NCI-H2196 treated with DMSO at 0.1 percent for 48 hours (cell line): ENCODE results near the gene KANSL1.

ENCODE experiments used
- DNase-seq: peaks from one replicate; lab custom pipeline; 2025; ENCODE audit not compliant: unreplicated experiment; lab: John Stamatoyannopoulos, UW

KANSL1 gene

DNA sequence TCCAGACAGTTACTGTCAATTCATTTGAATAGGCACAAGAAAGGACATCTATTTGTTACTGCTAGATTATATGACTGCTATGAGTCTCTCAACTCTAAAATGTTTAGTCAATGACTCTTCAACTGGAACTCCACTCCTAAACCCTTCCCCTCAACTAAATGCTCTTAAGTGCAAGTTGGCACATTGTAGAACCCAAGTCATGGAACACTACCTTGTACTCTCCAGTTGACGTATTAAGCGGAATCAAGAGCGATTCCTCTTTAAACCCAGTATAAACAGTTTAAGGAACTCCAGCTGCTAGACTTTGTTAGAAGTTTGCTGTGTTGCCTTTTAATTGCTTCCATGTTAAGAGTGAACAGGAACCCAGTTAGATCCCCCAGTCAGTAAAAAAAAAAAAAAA is 149.6 kb downstream of the KANSL1 start:
- DNase-seq, result no peak

DNA sequence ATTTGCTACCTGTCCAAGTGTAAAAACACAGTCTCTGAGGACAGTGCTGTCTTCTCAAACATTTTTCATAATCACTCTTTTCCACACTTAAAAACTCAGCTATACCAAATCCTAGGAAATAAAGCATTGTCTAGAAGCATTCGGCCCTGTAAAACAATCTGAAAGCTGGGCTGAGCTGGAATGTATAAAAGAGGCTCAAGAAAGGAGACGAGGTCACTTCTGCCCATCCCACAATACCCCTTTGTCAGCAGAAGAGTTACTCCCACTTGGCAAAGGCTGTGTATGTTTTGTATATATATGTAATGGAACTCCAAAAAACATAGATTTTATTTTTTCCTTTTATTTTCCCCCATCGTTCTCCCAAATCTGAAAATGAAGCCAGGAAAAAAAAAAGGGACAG is 150.3 kb downstream of the KANSL1 start:
- no peak for DNase-seq

DNA sequence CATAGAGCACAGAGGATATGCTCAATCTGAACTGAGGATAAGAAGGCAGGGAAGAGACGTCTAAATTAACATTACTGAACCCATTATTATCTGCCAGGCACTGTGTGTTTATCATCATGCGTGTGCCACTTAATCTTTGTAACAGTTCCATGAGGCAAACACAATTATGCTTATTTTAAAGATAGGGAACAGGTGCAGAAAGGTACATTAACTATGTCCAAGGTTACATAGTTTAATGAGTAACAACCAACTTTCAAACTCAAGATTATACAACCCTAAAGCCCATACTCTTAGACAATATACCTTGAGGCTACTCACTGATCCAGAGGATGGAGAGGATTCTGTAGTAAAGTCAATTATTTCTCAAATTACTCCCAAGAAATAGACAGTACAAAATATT is 151.0 kb downstream of the KANSL1 start:
- DNase-seq, result no peak

DNA sequence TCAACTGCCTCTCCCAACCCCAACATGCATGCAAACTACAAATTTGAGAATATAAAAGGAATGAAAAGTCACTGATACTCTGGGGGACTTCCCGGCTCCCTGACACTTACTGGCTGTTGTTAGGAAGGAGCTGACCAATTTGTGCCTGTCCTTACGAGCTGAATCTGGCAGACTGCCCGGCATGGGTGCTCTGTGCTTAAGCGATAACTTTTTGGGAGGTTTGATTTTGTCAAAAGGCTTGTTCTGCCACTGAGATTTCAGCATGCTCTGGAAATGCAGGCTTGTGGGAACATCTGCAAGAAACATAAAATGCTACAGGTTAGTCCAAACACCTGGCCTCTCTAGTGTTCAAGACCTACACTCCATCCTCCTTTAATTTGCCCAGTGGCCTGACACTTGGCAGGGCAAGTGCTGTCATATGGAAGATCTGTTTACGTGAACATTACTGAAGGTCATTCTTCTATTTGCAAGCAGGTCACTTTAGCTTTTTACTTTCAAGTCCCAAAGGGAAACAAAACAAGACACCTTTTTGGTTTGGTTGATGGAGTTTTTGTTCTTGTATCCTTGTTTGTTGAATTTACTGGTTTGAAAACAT is 153.5 kb downstream of the KANSL1 start:
- no peak for DNase-seq

GRCh38 chr17:46038937-46039336 is 154.3 kb downstream of the KANSL1 start:
- DNase-seq, result no peak

DNA sequence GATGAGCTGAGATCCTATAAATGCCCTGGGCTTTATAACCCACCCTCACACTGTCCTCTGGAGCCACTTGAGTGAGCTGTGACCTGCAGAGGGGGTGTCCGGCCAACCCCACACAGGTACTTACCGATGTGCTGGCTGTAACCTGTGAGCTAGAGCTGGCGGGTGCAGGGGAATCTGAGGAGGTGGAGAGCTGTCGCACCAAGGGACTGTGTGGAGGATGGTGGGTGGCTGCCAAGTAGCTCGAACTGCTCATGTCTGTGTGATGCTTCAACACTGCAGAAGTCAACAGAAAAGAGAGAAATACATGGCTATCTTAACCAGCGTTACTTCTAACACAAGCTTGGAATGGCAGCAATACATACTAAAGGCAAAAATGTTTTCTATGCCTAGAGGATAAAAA is 154.8 kb downstream of the KANSL1 start:
- no peak for DNase-seq

- DNase-seq, result no peak
These were observed 155.4 kb downstream of the KANSL1 start for GRCh38 chr17:46037722-46038255.

DNA sequence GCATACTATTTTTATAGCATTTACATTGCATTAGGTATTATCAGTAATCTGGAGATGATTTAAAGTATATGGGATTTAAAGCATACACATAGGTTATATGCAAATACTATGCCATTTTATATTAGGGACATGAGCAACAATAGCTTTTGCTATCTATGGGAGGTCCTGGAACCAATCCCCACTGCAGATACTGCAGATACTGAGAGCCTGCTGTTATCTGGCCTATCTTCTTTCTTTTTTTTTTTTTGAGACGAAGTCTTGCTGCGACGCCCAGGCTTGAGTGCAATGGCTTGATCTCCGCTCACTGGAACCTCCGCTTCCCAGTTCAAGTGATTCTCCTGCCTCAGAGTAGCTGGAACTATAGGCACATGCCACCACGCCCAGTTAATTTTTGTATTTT is 156.7 kb downstream of the KANSL1 start:
- DNase-seq, result no peak

GRCh38 chr17:46035112-46035818 is 158.0 kb downstream of the KANSL1 start:
- no peak for DNase-seq

- no peak for DNase-seq
These were observed 159.8 kb downstream of the KANSL1 start for GRCh38 chr17:46033392-46033791.

- DNase-seq, result no peak
These were observed 160.3 kb downstream of the KANSL1 start for GRCh38 chr17:46032909-46033308.

DNA sequence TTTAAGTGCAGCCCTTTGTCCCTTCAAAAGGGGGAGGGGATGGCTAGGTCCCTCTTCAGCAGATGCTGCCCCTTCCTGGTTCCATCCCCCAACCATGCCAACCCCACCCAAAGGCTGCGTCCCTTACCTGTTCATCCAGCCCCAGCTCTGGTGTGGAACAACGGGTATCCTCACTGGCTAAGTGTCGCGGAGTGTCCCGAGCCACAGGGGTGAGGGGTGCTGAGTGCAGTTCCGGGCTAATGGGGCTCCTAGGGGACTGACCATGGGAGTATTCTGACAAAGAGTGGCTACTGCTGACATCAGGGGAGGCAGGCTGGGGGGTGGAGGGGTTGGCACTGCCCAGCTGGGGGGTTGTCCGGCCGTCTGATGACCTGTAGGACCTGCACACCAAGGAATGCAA is 161.3 kb downstream of the KANSL1 start:
- DNase-seq, result no peak

- DNase-seq, result no peak
These were observed 161.8 kb downstream of the KANSL1 start for GRCh38 chr17:46031440-46031839.

- DNase-seq, result no peak
These were observed 162.5 kb downstream of the KANSL1 start for GRCh38 chr17:46030752-46031151.

DNA sequence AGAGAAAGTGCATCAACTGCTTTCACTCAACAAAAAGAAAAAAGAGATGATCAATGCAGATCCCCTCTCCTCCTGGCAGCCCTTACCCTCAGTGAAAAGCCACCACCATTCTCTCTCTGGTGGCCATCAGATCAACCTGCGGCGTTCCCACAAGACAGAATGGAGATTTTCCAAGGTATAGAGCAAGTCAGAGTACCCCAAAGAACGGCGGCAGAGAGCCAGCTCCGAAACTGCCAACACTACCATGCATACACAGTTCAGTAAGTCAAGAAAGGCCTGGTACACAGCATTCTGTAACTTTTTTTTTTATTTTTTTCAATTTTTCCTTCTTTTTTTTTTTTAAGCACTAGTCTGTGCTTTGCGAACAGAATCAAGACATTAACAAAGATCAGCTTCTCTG is 163.6 kb downstream of the KANSL1 start:
- DNase-seq, result no peak

DNA sequence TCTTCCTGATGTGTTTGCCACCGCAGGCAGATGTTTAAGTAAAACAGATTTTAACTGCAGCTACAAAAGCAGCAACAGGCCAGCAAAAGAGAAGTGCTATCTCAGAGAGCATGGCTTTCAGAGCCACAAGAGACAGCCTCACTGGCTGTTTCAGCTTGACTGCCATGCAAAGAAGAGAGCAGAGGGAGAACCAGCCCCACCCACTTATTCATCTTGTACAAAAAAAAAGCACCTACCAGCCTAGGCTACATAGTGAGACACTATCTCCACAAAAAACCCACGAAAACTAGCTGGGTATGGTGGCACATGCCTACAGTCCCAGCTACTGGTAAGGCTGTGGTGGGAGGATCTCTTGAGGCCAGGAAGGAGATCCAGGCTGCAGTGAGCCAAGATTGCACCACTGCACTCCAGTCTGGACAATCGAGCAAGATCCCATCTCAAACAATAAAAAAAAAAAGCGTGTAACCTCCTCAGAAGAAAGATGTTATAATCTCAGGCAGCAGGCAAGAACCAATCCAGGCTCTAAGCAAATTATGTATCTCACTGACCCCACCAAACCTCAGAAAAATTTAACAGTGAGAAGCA is 164.2 kb downstream of the KANSL1 start:
- no peak for DNase-seq

DNA sequence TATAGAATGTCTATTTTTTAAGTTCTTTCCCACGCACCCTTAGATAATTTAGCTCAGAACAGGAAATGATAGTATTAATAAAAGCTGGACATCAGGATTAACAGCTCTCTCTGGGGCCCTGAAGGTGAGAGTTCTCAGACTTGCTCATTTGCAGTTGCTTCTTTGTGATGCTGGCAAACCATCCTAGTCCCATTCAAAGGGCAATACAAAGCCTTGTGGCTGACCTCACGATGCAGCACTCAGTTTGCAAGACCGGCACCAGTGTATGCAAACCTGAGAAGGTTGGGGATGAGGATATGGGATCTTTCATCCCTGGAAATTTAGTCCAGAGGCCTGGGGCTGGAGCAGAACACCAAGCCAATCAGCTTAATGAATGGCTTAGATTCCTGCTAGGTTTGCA is 164.9 kb downstream of the KANSL1 start:
- DNase-seq, result no peak

DNA sequence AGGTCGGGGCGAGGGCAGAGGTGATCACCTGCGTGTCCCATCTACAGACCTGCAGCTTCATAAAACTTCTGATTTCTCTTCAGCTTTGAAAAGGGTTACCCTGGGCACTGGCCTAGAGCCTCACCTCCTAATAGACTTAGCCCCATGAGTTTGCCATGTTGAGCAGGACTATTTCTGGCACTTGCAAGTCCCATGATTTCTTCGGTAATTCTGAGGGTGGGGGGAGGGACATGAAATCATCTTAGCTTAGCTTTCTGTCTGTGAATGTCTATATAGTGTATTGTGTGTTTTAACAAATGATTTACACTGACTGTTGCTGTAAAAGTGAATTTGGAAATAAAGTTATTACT is 165.3 kb downstream of the KANSL1 start:
- no peak for DNase-seq

DNA sequence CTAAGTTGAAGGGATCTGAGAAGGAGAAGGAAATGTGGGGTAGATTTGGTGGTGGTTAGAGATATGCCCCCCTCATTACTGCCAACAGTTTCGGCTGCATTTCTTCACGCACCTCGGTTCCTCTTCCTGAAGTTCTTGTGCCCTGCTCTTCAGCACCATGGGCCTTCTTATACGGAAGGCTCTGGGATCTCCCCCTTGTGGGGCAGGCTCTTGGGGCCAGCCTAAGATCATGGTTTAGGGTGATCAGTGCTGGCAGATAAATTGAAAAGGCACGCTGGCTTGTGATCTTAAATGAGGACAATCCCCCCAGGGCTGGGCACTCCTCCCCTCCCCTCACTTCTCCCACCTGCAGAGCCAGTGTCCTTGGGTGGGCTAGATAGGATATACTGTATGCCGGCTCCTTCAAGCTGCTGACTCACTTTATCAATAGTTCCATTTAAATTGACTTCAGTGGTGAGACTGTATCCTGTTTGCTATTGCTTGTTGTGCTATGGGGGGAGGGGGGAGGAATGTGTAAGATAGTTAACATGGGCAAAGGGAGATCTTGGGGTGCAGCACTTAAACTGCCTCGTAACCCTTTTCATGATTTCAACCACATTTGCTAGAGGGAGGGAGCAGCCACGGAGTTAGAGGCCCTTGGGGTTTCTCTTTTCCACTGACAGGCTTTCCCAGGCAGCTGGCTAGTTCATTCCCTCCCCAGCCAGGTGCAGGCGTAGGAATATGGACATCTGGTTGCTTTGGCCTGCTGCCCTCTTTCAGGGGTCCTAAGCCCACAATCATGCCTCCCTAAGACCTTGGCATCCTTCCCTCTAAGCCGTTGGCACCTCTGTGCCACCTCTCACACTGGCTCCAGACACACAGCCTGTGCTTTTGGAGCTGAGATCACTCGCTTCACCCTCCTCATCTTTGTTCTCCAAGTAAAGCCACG is 165.9 kb downstream of the KANSL1 start:
- DNase-seq, result no peak

DNA sequence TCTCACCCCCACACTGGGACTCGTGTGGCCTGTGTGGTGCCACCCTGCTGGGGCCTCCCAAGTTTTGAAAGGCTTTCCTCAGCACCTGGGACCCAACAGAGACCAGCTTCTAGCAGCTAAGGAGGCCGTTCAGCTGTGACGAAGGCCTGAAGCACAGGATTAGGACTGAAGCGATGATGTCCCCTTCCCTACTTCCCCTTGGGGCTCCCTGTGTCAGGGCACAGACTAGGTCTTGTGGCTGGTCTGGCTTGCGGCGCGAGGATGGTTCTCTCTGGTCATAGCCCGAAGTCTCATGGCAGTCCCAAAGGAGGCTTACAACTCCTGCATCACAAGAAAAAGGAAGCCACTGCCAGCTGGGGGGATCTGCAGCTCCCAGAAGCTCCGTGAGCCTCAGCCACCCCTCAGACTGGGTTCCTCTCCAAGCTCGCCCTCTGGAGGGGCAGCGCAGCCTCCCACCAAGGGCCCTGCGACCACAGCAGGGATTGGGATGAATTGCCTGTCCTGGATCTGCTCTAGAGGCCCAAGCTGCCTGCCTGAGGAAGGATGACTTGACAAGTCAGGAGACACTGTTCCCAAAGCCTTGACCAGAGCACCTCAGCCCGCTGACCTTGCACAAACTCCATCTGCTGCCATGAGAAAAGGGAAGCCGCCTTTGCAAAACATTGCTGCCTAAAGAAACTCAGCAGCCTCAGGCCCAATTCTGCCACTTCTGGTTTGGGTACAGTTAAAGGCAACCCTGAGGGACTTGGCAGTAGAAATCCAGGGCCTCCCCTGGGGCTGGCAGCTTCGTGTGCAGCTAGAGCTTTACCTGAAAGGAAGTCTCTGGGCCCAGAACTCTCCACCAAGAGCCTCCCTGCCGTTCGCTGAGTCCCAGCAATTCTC is 166.8 kb downstream of the KANSL1 start:
- DNase-seq, result no peak
